Smooth muscle cell (in vitro differentiated cells): ENCODE data around the gene PDHX. TPM values are rescaled to one million over a fixed set of nuclear protein-coding genes. Genes with fewer than 3 reads are reported as not detected.

Experiments used
- DNase-seq: peaks from one replicate; lab custom pipeline; 2025; ENCODE audit not compliant: unreplicated experiment; lab: John Stamatoyannopoulos, UW
- H2AFZ ChIP-seq: fragments of 200-600 bp; sonication (generic); 2 replicates; pipeline ENCODE4 v1.6.0; 2016; ENCODE audit warnings: antibody characterized with exemption, low read depth, mild to moderate bottlenecking
- H3F3A ChIP-seq: fragments of 200-600 bp; sonication (generic); 2 replicates; pipeline ENCODE4 v1.6.0; 2017; ENCODE audit warnings: antibody characterized with exemption, low read depth
- H3K27ac ChIP-seq: fragments of 200-600 bp; sonication (generic); 2 replicates; pipeline ENCODE4 v1.5.1; 2016; ENCODE audit warnings: low read depth, mild to moderate bottlenecking
- H3K27me3 ChIP-seq: fragments of 200-600 bp; sonication (generic); 2 replicates; pipeline ENCODE4 v1.6.1; 2016; ENCODE audit warnings: low read depth, mild to moderate bottlenecking
- H3K36me3 ChIP-seq: fragments of 200-600 bp; sonication (generic); 2 replicates; pipeline ENCODE4 v1.5.1; 2016; ENCODE audit warnings: low read depth
- H3K4me1 ChIP-seq: fragments of 200-600 bp; sonication (generic); 2 replicates; pipeline ENCODE4 v1.5.1; 2016; ENCODE audit warnings: low read depth
- H3K4me2 ChIP-seq: fragments of 200-600 bp; sonication (generic); 2 replicates; pipeline ENCODE4 v1.6.0; 2016; ENCODE audit warnings: mild to moderate bottlenecking
- H3K4me3 ChIP-seq: fragments of 200-600 bp; sonication (generic); 2 replicates; pipeline ENCODE4 v1.5.1; 2016; ENCODE audit warnings: mild to moderate bottlenecking
- H3K79me2 ChIP-seq: fragments of 200-600 bp; sonication (generic); 2 replicates; pipeline ENCODE4 v1.6.0; 2016; ENCODE audit warnings: low read depth, mild to moderate bottlenecking
- H3K9ac ChIP-seq: fragments of 200-600 bp; sonication (generic); 2 replicates; pipeline ENCODE4 v1.6.0; 2016; ENCODE audit warnings: low read depth
- H3K9me3 ChIP-seq: fragments of 200-600 bp; sonication (generic); replicated peaks from 2 replicates; pipeline ENCODE4 v1.5.1; 2016; ENCODE audit warnings: low read depth
- H4K20me1 ChIP-seq: fragments of 200-600 bp; sonication (generic); 2 replicates; pipeline ENCODE4 v1.6.0; 2016; ENCODE audit warnings: low read depth
- WGBS: methylation state at CpG from one replicate; pipeline ENCODE4 v1.1.7; 2016; ENCODE audit warnings: low lambda C conversion rate; 5-methylcytosine and 5-hydroxymethylcytosine counted together
- polyA plus RNA-seq: library from polyadenylated mRNA; unstranded; fragments of >200 nt; fragmentation: Nextera tagmentation; extraction: Ambion mirVana; gene quantifications from 2 replicates; pipeline ENCODE4 v1.2.1, GENCODE V29; 2016
- total RNA-seq: library from RNA; depleted of rRNA; stranded (reverse); fragments of >200 nt; gene quantifications from 2 replicates; pipeline ENCODE4 v1.2.3, GENCODE V29; 2014
- TF ChIP-seq, protein P1 (sequence below): fragments of 200-600 bp; sonication (generic); IDR thresholded peaks from 2 replicates; pipeline ENCODE4 v1.5.1; 2017; ENCODE audit warnings: borderline replicate concordance, mild to moderate bottlenecking, antibody characterized with exemption; ENCODE audit not compliant: insufficient read depth, poor library complexity, severe bottlenecking

The PDHX gene
- total and polyA plus RNA-seq, 2 experiments from 2014 or later: 56.6 to 100 TPM

DNA sequence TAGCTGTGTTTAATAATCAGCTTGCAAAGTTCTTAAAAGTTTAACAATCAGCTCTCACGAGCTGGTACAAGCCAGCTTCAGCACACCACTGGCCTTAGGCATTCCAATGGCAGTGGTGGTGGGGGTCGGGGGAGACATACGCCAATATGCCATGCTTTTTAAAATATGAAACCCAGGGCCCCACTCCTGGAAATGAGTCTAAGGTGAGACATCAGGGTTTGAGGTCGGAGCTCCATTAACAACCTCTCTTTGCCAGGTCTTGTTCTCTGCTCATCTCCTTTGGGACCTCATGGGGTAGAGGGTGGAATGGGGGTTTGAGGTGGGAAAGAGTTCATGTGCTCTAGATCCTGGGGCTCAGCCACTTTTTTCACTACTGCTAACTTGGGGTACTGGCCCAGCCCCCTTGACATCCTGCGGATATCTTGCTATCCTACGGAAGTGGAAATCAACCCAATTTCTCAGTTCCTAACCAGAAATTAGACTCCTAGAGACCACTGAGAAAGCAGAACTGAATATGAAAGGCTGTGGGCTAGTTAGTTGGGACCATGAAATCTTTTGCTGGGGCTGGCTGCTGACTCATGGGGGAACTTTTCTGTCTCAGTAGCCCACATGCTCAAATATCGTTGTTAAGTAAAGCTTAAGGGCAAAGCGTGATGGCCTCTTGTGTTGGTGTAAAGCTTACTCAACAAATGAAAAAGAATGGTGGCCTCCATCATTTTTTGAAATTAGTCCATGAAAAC is 90.1 kb downstream of the PDHX start:
- 92% methylated on average over 8 of the region's 8 CpGs for WGBS
- DNase-seq: no peak

DNA sequence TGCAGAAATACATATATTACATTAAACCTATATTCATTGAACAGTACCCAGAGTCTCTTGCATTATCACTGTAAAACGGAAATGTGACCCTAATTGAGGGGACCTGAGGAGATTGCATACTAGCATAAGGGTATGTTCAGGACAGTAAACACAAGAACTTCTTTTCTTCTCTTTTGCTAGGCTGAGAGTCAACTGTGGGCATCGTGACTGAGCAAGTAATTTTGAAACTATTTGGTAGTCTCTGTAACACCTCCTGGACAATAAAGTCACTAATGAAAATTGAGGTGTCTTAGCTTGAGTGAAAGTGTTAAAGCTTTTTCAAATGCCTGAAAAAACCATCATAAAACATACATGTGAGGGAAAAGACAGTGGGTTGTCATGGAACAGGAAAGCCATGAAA is 90.9 kb downstream of the PDHX start:
- no peaks in the 10 kb centered on the region for H3K4me1 ChIP-seq
- no peaks in the 10 kb centered on the region for H4K20me1 ChIP-seq
- TF ChIP-seq, protein P1, sequence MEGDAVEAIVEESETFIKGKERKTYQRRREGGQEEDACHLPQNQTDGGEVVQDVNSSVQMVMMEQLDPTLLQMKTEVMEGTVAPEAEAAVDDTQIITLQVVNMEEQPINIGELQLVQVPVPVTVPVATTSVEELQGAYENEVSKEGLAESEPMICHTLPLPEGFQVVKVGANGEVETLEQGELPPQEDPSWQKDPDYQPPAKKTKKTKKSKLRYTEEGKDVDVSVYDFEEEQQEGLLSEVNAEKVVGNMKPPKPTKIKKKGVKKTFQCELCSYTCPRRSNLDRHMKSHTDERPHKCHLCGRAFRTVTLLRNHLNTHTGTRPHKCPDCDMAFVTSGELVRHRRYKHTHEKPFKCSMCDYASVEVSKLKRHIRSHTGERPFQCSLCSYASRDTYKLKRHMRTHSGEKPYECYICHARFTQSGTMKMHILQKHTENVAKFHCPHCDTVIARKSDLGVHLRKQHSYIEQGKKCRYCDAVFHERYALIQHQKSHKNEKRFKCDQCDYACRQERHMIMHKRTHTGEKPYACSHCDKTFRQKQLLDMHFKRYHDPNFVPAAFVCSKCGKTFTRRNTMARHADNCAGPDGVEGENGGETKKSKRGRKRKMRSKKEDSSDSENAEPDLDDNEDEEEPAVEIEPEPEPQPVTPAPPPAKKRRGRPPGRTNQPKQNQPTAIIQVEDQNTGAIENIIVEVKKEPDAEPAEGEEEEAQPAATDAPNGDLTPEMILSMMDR: no peak
- 92% methylated on average over 2 of the region's 2 CpGs for WGBS
- no peaks in the 10 kb centered on the region for H3K79me2 ChIP-seq
- H3K36me3 ChIP-seq: no peaks in the 10 kb centered on the region
- no peaks in the 10 kb centered on the region for H3K27me3 ChIP-seq
- no peak overlapping the region for H3K27ac ChIP-seq
- H3K4me2 ChIP-seq: no peak overlapping the region
- DNase-seq: no peak
- no peaks in the 10 kb centered on the region for H3K9me3 ChIP-seq
- H2AFZ ChIP-seq: no peak overlapping the region
- no peak overlapping the region for H3K9ac ChIP-seq
- H3F3A ChIP-seq: no peaks in the 10 kb centered on the region
- H3K4me3 ChIP-seq: no peak overlapping the region

More for the DNA sequence above, 90.1 kb downstream of the PDHX start:
- no peak overlapping the region for H2AFZ ChIP-seq
- no peak overlapping the region for H3K9ac ChIP-seq
- H3K4me1 ChIP-seq: no peaks in the 10 kb centered on the region
- no peak overlapping the region for H3K4me2 ChIP-seq
- H3K79me2 ChIP-seq: no peaks in the 10 kb centered on the region
- H3F3A ChIP-seq: no peaks in the 10 kb centered on the region
- TF ChIP-seq, protein P1: no peak
- H3K36me3 ChIP-seq: no peaks in the 10 kb centered on the region
- H4K20me1 ChIP-seq: no peaks in the 10 kb centered on the region
- H3K4me3 ChIP-seq: no peak overlapping the region
- H3K9me3 ChIP-seq: no peaks in the 10 kb centered on the region
- no peaks in the 10 kb centered on the region for H3K27me3 ChIP-seq
- H3K27ac ChIP-seq: no peak overlapping the region

DNA sequence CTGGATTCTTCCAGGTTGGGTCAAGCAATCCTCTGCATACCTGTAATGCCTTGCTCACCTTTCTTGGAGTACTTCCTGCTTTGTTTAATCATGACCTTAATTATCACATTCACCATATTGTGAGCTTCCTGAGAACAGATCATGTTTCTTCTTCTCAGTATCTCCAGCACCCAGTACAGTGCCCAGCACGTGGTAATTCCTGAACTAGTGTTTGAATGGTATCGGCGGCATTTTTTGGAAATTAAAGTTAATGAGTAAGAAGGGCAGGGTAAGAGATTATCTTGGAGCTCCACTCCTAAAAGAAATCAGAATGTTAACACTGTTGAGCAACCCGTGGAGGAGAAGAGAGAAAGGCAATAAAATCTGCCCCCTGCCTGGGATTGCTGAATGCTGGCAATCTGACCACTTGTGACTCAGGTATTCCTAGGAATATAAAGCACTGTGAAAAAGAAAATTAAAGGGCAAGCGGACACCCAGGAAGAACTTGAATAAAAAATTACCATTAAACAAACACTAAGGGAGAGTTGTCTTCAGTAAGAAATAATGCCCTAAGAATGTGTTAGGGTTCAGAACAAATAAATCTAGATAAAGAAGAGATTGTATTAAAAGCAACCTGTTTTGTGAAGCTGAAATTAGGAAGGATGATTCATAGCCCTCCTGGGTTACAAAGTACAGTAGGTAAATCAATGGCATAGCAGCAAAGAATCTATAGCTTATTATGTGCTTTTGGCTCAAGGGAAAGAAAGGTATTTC is 92.9 kb downstream of the PDHX start:
- WGBS: 62% methylated on average over 5 of the region's 5 CpGs
- Histone ChIP-seq H3K4me3 (no peak overlapping the region), H3F3A (no peaks in the 10 kb centered on the region), H3K4me1 (no peaks in the 10 kb centered on the region), H3K36me3 (no peaks in the 10 kb centered on the region), H4K20me1 (no peaks in the 10 kb centered on the region), H3K4me2 (no peak overlapping the region), H3K27ac (no peak overlapping the region), H3K9ac (no peak overlapping the region), H2AFZ (no peak overlapping the region), H3K9me3 (no peaks in the 10 kb centered on the region), H3K79me2 (no peaks in the 10 kb centered on the region), H3K27me3 (no peaks in the 10 kb centered on the region)
- DNase-seq: no peak
- TF ChIP-seq, protein P1: no peak
